NCI-H2029 treated with DMSO at 0.1 percent for 48 hours (cell line): ENCODE data around the gene GIGYF2.
"Not testable (repeated sequence)": the region's sequence is repeated elsewhere in the genome, so short reads cannot be mapped to it uniquely, and the experiment has no call there.

Experiments
- DNase-seq: peaks from one replicate; lab custom pipeline; 2025; lab: John Stamatoyannopoulos, UW

The GIGYF2 gene

DNA sequence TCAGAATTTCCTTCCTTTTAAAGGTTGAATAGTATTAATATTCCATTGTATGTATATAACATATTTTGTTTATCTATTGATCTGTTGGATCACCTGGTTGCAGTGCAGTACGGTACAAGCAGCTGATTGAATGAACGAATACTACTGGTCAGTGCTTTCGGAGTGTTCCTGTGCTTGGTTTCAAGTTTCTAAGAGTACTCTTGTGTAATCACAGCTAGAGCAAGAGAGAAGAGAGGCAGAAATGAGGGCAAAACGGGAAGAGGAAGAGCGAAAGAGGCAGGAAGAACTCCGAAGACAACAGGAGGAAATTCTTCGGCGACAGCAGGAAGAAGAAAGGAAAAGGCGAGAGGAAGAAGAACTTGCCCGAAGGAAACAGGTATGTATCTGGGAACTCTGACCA lies 119.5 kb downstream of the GIGYF2 start:
- no peak for DNase-seq

DNA sequence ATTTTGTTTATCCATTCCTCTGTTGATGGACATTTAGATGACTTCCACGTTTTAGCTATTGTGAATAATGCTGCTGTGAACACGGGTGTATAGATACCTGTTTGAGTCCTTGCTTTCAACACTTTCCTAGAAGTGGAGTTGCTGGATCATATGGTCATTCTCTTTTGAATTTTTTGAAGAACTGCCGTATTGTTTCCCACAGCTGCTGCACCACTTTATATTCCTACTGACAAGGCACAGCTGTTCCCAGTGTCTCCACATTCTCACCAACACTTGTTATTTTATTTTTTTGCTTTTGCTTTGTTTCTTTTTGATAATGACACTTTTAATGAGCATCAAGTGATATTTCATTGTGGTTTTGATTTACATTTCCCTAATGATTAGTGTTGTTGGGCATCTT lies 120.6 kb downstream of the GIGYF2 start:
- DNase-seq, result no peak

DNA sequence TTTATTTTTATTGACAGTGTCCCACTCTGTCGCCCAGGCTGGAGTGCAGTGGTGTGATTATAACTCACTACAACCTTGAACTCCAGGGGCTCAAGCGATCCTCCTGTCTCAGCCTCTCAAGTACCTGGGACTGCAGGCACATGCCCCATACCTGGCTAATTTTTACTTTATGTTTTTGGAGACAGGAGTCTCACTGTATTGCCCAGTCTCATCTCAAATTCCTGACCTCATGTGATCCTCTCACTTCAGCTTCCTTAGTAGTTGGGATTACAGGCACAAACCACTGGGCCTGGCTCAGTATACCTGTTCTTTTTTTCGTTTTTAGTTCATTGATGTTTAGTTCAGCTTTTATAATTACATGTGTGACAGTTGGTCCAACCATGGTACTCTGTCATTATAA lies 132.9 kb downstream of the GIGYF2 start:
- no peak for DNase-seq

DNA sequence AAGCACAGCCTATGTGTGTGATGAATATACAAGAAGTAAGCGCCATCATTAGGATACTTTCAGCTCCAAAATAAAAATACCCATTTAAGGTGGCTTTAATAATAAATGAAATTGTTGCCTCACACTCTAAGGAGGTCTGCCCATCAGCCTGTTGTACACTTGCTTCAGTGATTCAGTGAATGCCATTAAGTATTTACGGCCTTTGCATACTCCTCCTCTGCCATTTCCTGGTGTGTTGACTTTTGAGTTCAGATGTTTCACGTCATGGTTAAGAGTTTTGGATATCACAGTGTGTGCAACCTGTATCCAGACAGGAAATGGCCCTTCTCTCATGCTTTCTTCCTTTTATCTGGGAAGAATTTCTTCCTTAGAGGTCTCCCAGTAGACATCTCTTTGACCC lies 134.4 kb downstream of the GIGYF2 start:
- no peak for DNase-seq

DNA sequence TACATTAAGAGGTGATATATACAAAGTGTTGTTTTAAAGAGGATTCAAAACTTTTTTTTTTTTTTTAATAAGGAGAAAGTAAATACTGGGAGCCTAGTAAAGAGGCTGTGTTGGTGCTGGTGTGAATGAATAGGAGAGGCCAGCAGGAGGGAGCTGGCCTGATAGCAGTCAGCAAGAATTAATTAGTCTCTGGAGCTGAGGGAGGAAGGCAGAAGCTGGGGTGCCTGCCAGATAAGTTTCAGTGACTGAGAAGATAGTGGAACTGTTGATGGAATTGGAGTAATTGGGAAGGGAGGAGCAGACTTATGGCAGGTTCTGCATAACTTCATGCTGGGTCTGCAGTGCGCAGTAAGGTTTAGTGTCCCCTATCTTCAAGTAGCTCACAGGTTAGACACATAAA lies 136.7 kb downstream of the GIGYF2 start:
- DNase-seq, result no peak

DNA sequence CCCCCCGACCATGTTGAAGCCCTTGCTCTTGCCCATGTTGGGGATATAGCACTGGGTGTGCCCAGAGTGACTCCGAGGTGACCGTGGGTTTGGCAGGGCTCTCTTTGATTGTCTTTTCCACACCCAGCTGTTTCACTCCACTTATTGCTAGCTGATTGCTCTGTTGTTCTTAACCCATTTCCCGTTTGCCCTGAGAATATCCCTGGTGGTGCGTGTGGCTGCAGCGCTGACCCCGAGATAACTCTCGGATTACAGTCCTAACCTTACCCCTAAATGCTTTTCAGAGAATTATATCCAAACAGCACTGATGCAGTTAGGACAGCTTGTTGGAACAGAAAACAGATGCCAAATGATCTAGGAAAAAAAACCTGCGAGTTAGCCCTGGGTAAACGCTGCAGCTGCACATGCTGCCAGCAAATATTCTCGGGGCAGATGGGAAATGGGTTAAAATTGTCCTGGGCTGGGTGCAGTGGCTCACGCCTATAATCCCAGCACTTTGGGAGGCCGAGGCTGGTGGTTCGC lies 138.6 kb downstream of the GIGYF2 start:
- no peak for DNase-seq

DNA sequence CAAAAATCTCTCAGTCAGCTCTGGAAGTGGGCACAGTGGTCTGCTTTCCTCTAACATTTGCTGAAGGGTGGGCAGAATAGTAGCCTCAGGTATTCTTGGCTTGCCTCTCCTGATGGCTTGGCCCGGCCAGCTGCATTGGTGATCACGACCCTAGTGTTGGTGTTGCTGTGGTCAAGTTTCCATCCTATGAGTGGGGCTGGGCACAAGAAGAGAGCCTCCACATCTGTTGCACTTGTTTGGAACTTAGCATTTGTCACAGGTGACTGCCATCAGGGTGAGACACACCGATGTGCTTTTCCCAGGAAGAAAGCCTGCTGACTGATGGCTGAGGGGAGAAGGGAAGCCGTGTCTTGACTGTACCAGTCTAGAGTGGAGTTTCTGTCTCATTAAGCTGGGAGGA lies 139.8 kb downstream of the GIGYF2 start:
- DNase-seq, result no peak

DNA sequence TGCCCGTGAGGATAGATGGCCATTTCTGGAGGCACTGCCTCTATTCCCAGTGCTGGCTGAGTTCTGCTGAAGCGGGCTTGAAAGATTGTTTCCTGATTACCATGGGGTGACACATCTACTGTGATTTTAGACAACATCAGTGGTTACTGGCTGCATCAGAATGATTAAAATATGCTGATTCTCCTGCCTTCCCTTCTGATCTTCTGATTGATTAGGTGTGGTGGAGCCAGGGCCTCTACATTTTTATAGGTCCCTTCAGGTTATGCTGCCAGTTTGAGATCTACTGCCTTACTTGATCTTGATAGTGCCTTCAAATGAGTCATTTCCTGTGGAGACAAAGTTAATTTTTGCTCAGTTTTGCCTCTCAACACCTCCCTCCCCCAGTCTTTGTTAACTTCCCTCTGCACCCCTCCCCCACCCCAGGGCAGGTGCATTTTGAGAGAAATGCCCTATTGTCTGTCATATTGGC lies 141.3 kb downstream of the GIGYF2 start:
- no peak for DNase-seq

DNA sequence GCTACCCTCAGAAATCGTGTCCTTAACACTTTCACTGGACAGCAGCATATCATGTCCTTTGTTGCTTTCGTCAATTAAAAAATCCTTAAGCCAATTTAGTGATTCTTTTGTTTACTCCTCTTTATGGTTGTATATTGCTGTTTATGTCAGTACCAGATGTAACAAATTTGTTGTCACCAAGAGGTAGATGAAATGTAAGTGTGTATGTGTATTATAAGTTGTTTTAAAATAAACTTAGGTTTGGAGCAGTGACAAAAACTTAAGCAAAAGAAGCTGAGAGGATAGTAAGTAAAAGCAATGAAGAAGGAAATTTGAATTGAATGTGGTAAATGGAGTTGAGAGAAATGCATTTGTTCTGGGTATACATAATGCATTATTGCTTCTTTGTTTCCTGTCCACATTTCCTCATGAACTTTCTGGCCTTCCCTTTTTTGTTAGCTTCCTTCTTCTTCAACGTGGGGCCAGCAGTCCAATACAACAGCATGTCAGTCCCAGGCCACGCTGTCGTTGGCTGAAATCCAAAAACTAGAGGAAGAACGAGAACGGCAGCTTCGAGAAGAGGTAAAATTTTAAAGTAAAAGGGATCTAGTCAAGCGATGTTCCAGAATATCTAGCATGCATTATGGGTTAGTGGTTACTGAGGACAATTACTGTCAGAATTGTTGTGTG lies 142.4 kb downstream of the GIGYF2 start:
- no peak for DNase-seq

DNA sequence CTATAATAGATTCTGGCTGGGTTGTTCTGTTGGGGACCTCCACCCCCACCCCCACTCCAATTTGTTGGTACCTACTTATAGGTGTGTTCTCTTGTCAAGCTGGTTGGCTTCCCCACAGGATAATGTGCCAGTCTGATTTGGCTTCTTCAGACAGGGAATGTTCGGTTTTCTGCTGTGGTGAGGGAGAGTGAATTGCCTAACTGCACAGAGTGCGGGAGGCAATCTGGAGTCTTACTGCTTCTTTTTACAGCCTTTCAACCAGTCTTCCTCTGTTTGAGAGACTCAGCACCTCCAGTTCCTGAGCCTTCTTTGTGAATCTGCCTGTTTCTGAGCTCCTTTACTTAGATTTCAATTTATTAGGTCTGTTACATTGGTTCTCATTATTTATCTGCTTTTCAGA lies 145.6 kb downstream of the GIGYF2 start:
- no peak for DNase-seq

DNA sequence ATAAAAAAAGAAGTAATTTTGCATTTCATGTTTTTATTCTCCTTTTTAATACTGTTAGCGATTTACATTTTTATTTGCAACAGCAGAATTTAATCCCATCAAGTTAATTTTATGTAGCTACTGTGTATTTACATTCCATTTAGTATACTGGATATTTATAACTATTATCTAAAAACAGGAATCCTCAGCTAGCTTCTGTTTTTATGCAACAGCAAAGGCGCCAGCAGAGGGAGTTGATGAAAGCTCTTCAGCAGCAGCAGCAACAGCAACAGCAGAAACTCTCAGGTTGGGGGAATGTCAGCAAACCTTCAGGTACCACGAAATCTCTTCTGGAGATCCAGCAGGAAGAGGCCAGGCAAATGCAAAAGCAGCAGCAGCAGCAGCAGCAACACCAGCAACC lies 146.7 kb downstream of the GIGYF2 start:
- DNase-seq, result no peak

DNA sequence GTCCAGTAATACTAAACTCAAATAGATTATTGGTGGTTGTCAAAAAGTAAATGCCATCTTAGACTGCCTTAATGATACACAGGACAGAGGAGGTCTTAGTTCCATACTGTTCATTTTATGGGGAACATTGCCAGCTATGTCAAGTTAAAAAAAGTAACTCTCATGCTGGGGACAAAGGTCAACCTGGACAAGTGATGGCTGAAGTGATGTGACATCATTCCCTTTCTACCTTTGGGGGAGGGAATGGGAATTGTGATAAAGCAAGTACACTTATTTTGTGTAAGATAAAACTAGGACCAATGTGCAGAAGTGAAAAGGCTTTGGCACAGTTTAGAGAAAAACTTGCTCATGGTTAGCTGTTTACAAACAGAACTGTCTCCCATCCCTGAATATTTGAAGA lies 148.9 kb downstream of the GIGYF2 start:
- DNase-seq, result no peak

DNA sequence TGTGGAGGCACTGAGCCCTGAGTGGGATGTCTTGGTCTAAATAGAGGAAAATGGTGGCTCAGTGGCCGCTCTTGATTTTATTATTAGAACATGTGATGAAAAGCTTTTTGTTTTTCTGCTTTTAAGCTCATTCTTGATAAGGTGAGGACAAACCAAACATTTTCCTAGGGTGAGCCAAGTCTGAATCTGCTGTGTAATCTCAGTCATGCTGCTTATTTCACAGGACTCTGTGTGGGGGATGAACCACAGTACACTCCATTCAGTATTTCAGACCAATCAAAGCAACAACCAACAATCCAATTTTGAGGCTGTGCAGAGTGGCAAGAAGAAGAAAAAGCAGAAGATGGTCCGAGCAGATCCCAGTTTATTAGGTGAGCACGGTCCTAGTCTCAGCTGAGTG lies 152.9 kb downstream of the GIGYF2 start:
- DNase-seq, result no peak

DNA sequence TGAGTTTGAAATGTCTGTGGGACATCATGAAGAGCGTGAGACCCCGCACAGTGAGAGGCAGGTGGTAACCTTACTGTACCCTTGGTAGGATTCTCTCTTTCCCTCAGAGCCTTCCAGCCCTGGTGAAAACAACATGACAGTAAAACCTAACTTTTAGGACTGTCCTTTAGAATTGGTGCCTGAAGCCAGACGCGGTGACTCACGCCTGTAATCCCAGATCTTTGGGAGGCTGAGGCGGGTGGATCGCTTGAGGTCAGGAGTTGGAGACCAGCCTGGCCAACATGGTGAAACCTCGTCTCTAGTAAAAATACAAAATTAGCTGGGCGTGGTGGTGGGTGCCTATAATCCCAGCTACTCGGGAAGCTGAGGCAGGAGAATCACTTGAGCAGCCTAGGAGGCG lies 154.9 kb downstream of the GIGYF2 start:
- not testable (repeated sequence) for DNase-seq

DNA sequence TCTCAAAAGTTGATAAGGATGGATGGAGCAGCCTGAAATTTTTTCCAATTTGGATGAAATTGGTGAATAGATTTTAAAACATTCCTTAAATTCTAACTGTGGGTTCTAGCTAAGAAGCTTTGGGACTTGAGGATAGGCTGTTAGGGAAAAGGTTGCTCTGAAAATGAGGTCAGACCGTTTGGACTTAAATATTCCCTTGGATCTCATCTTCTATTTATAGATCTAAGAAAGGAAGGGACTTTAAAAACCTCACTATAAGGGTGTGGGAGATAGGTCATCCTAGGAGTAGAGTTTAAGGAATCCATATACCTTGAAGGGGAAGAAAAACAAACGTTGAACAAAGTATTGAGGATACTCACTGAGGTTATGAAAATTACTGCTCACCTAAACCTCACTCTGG lies 155.5 kb downstream of the GIGYF2 start:
- no peak for DNase-seq

DNA sequence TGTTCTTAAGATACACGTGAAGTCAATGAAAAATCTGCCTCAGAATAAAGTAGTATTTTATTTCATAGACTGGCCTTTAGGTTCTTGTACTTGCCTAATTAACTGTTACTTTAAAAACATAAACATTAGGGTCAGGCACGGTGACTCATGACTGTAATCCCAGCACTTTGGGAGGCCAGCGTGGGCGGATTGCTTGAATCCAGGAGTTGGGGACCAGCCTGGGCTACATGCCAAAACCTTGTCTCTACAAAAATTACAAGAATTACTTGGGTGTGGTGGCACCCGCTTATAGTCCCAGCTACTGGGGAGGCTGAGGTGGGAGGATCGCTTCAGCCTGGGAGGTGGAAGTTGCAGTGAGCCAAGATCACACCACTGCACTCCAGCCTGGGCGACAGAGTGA lies 157.0 kb downstream of the GIGYF2 start:
- no peak for DNase-seq

DNA sequence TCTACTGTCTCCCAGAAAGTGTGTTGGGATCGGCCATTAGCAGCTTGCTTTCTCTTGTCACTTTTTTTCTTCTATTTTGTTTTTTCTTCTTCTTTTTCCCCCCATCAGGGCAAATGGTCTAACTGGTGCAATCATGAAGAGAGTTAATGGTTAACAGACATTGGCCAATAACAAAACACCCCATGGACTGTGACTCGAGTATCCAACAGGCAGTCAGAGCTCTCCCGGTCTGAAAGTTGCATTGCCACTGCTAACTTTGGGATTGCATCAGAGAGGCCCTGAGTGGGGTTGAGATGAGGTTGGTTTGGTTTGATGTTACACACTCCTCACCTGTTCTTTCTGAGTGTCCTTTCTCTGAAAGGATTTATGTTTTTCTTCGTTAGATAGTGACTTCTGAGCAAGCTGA lies 160.0 kb downstream of the GIGYF2 start:
- DNase-seq, result no peak

DNA sequence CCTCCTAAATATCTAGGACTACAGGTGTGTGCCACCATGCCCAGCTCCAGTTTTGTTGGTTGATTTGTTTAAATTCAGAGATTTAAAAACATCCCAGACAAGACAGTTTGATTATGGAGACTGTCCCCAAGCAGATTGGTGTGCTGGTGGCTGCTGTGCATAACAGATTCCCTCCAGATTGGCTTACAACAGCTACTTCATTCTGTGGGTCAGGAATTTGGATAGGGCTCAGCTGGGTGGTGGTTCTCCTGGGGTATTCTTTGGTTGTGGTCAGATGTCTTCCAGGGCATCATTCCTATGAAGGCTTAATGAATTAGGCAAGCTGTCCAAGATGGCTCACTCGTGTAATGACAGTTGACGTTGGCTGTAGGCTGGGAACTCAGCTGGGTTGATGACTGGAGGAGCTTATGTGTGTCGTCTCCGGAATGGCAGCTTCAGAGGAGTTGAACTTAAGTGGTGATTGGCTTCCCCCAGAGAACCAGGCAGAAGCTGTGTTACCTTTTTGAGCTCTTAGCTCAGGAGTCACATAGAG lies 162.3 kb downstream of the GIGYF2 start:
- no peak for DNase-seq

DNA sequence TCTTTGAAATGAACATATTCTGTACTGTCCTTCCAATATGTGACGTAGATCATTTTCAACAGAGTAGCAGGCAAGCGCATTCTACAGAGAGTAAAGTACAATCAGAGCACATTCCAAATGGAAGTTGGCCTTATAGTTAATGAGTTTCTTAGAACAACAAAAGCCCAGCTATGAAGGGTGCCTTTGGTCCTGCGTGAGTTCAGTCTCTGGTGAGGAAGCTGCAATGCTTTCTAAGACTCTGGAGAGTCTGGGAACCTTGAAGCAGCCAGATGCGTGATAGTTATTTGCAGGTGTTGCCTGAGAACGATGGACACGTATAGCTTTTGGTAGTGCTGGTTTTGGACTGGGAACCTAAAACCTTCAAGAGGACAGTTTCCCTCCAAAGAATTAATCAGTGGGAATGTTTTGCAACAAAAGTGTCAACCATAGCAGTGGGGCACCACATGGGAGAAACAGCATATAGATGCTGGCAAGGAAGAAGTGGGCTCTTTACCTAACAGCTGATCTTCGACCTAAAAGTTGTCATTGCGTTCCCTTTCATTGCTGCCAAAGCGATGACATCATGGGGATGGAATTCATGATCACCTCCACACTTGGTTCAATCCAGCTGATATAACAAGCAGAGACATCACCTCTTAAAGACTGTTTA lies 163.6 kb downstream of the GIGYF2 start:
- no peak for DNase-seq

DNA sequence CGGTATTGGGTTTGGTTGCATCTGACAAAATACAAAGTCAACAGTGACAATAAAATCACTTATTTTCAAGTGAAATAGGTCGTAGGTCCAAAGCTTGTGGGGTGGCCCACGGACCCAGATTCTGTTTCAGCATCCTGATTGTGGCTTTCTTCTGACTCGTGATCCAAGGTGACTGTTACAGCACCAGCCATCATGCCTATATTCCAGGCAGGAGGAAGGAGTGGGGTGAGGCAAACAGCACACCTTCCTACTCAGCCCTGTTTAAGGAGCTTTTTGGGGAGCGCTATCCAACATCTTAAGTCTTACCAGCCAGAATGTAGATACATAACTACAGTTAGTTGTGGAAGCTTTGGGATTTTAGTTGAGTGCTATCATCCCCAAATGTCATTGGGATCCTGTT lies 164.2 kb downstream of the GIGYF2 start:
- no peak for DNase-seq

DNA sequence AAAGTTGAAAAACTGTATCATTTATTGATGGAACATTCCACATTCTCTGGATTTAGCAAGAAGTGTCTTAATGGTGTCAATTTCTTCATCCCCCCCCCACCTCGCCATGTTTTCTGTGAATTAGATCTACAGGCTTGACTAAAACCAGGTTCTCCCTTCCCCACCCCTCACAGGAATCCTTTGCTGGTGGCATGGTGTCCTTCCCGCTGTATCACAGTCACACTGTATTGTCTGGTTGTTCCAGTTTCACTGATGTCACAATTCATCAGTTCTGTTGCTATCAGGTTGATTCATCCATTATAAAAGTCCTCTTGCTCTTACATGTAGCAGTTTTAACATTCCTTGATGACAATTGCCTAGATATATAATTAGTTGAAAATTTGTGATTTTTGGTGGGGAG lies 166.9 kb downstream of the GIGYF2 start:
- DNase-seq, result no peak

DNA sequence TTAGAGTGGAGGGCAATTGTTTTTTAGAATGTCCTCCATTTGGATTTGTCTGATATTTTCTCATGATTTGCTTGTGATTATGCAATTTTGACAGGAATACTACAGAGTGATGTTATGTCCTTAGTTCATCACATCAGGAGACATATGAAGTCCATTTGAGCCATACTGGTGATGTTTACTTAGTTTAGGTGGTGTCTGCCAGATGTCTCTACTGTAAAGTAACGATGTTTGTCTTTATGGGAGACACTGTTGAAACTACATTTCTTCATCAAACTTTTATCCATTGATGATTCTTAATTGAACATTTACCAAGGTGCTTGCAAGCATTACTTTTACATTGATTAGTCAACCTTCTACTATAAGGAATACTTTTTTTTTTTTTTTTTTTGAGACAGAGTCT lies 168.0 kb downstream of the GIGYF2 start:
- no peak for DNase-seq

DNA sequence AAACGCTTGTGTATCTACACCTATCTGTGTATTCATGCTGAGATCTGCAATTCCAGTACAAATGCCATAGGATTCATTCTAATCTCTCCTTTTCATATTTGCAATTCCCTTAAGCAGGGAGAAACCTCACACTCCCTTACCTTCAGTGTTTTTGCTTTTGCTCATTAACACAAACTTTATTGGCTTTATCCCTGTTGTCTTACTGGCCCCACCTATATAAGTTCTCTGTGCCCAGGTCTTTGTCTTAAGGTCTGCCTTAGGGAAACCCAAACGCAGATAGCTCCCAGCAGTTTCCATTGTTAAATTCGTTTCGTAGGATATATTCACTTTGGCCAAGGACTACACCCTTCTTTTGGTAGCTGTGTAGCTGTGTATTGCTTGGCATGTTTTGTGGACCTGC lies 169.0 kb downstream of the GIGYF2 start:
- DNase-seq, result no peak
